Endodermal cell (in vitro differentiated cells): ENCODE results near the gene ZFP64. TPM values are rescaled to one million over a fixed set of nuclear protein-coding genes. Genes with fewer than 3 reads are reported as not detected.

Experiments used
- DNase-seq: peaks from one replicate; pipeline ENCODE4 v3.0.0-alpha.2; 2017
- H3K27ac ChIP-seq: 2 replicates; pipeline ENCODE4 v1.5.1; 2013; ENCODE audit warnings: mild to moderate bottlenecking, low read depth, low read length, moderate library complexity
- H3K27me3 ChIP-seq: 2 replicates; pipeline ENCODE4 v1.6.1; 2013; ENCODE audit warnings: mild to moderate bottlenecking, low read length, moderate library complexity; ENCODE audit not compliant: insufficient read depth, control insufficient read depth, poor library complexity, severe bottlenecking
- H3K36me3 ChIP-seq: 2 replicates; pipeline ENCODE4 v1.7.0; 2013; ENCODE audit warnings: mild to moderate bottlenecking, low read length, moderate library complexity; ENCODE audit not compliant: control insufficient read depth, insufficient read depth
- H3K4me1 ChIP-seq: one replicate; pipeline ENCODE4 v1.7.0; 2013; ENCODE audit warnings: low read length; ENCODE audit not compliant: control insufficient read depth, insufficient read depth
- H3K4me3 ChIP-seq: 2 replicates; pipeline ENCODE4 v1.5.1; 2013; ENCODE audit warnings: mild to moderate bottlenecking, low read length, moderate library complexity
- H3K9ac ChIP-seq: 2 replicates; pipeline ENCODE4 v1.6.1; 2013; ENCODE audit warnings: mild to moderate bottlenecking, low read length, moderate library complexity; ENCODE audit not compliant: poor library complexity, severe bottlenecking; ENCODE audit errors: extremely low read depth
- H3K9me3 ChIP-seq: 2 replicates; pipeline ENCODE4 v1.6.1; 2013; ENCODE audit warnings: mild to moderate bottlenecking, low read length, moderate library complexity; ENCODE audit not compliant: control insufficient read depth
- H3K27ac Mint-ChIP-seq: 2 replicates; pipeline ENCODE4 v1.8.0; 2020; ENCODE audit warnings: mixed read lengths
- H3K27me3 Mint-ChIP-seq: 2 replicates; pipeline ENCODE4 v1.8.0; 2021; ENCODE audit warnings: mild to moderate bottlenecking, mixed read lengths; ENCODE audit not compliant: insufficient read depth
- H3K36me3 Mint-ChIP-seq: 2 replicates; pipeline ENCODE4 v1.8.0; 2020; ENCODE audit warnings: low read depth, mixed read lengths
- H3K4me1 Mint-ChIP-seq: 2 replicates; pipeline ENCODE4 v1.8.0; 2020; ENCODE audit warnings: mixed read lengths
- H3K4me3 Mint-ChIP-seq: 2 replicates; pipeline ENCODE4 v1.8.0; 2020; ENCODE audit warnings: mild to moderate bottlenecking, moderate library complexity, mixed read lengths
- H3K9me3 Mint-ChIP-seq: 2 replicates; pipeline ENCODE4 v1.8.0; 2020; ENCODE audit warnings: mild to moderate bottlenecking, mixed read lengths
- CTCF ChIP-seq: fragments of 200-600 bp; sonication (generic); conservative IDR thresholded peaks from 2 replicates; pipeline ENCODE4 v1.5.0; 2021; ENCODE audit warnings: antibody characterized with exemption, mild to moderate bottlenecking
- WGBS, 2 experiments: methylation state at CpG; one replicate each; pipeline versions ENCODE4 v1.1.5 to v1.1.7; 2013; ENCODE audit warnings: missing lambda C conversion rate in 2 of 2, mixed read lengths in 1 of 2; ENCODE audit not compliant: insufficient coverage in 1 of 2, insufficient read length in 1 of 2; 5-methylcytosine and 5-hydroxymethylcytosine counted together
- total RNA-seq, 2 donors: library from RNA; stranded (reverse); fragmentation: NEBNext Ultra II Directional in 1 of 2; extraction: Animal tissue kit (Norgen Biotek cat#: 25700) in 1 of 2; gene quantifications; 2 replicates in 1 of 2; 3 replicates in 1 of 2; pipeline ENCODE4 v1.2.1, GENCODE V29; 2021

The ZFP64 gene
- total RNA-seq, 2 donors from 2014 or later = 24.4 to 32.6 TPM

DNA sequence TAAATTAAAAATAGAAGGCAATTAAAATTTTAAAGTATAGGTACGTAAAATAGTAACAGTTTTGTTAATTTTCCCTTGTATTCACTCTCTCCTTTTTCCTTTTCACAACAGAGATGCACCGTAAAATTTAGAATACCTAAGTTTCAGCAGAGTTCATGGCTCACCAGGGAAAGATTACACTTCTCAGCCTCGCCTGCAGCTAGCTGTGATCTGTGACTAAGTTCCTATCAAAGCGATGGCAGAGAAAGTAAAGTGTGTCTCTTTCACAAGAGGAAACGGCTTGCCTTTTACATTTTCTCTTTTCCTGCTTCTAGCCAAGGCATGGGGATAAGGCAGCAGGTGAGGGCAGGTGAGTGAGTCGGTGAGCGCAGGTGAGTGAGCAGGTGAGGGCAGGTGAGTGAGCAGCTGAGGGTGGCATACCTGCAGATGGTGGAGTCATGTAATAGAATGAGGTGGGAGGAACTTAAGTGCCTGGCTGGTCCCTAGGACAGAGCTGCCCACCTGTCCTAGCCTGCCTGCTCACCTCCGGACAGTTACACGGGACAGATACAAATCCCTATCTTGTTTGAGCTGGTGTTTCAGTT is 30.9 kb downstream of the ZFP64 start:
- Histone ChIP-seq H3K9me3 (peaks cover 31% of the 10 kb centered on the region), H3K36me3 (peaks cover 83% of the 10 kb centered on the region), H3K4me3 (no peak overlapping the region), H3K9ac (no peak overlapping the region), H3K27ac (no peak overlapping the region), H3K4me1 (no peaks in the 10 kb centered on the region), H3K27me3 (no peaks in the 10 kb centered on the region)
- no peak overlapping the region for H3K4me3 Mint-ChIP-seq
- DNase-seq = no peak
- H3K4me1 Mint-ChIP-seq = no peaks in the 10 kb centered on the region
- TF ChIP-seq CTCF = no peak
- H3K36me3 Mint-ChIP-seq = peaks cover 80% of the 10 kb centered on the region
- no peak overlapping the region for H3K27ac Mint-ChIP-seq
- no peaks in the 10 kb centered on the region for H3K27me3 Mint-ChIP-seq
- 96 to 98% methylated on average over 8 to 9 of the region's 9 CpGs for WGBS, 2 experiments
- peaks cover 28% of the 10 kb centered on the region for H3K9me3 Mint-ChIP-seq

DNA sequence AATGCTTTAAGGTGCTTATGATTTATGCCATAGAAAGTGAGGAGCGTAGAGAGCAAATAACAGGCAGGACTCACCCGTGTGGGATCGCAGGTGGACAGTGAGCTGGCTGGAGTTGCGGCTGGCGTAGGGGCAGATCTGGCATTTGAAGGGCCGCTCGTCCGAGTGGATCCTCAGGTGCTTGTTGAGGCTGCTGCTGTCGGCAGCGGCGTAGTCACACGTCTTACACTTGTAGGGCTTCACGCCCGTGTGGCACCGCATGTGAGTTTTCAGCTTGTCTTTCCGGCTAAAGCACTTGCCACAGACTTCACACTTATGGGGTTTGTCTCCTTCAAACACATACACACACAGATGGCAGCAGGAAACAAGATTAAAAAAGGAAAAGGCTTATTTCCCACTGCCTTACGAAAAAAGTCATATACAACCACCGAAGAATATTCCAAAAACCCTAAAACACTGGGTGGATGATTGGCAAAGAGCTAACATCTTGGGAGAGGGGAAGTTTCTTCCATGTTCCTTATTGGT is 31.5 kb downstream of the ZFP64 start:
- no peak for DNase-seq
- H3K4me3 ChIP-seq = no peak overlapping the region
- H3K4me1 ChIP-seq = no peaks in the 10 kb centered on the region
- peaks cover 27% of the 10 kb centered on the region for H3K9me3 ChIP-seq
- Mint-ChIP-seq H3K27me3 (no peaks in the 10 kb centered on the region), H3K9me3 (peaks cover 26% of the 10 kb centered on the region), H3K27ac (no peak overlapping the region), H3K4me1 (no peaks in the 10 kb centered on the region), H3K4me3 (no peak overlapping the region), H3K36me3 (peaks cover 78% of the 10 kb centered on the region)
- whole genome bisulfite sequencing, 2 experiments = 96 to 97% methylated on average over 14 to 17 of the region's 18 CpGs
- H3K36me3 ChIP-seq = peaks cover 79% of the 10 kb centered on the region
- H3K27ac ChIP-seq = no peak overlapping the region
- H3K9ac ChIP-seq = no peak overlapping the region
- no peaks in the 10 kb centered on the region for H3K27me3 ChIP-seq
- no peak for TF ChIP-seq CTCF

GRCh38 chr20:52154575-52154974 is 37.0 kb downstream of the ZFP64 start:
- H3K4me3 ChIP-seq = no peak overlapping the region
- no peaks in the 10 kb centered on the region for H3K4me1 Mint-ChIP-seq
- peaks cover 26% of the 10 kb centered on the region for H3K9me3 Mint-ChIP-seq

More at GRCh38 chr20:52154575-52154974, 37.0 kb downstream of the ZFP64 start:
- H3K36me3 ChIP-seq = peaks cover 61% of the 10 kb centered on the region
- Mint-ChIP-seq H3K4me3 (no peak overlapping the region), H3K27ac (no peak overlapping the region), H3K27me3 (no peaks in the 10 kb centered on the region), H3K36me3 (peaks cover 61% of the 10 kb centered on the region)
- DNase-seq = no peak
- TF ChIP-seq CTCF = no peak
- no peaks in the 10 kb centered on the region for H3K4me1 ChIP-seq
- no peak overlapping the region for H3K9ac ChIP-seq
- peaks cover 25% of the 10 kb centered on the region for H3K9me3 ChIP-seq
- H3K27me3 ChIP-seq = no peaks in the 10 kb centered on the region
- H3K27ac ChIP-seq = no peak overlapping the region
- 100% methylated on average over 1 of the region's 1 CpG for WGBS, 2 experiments
